H1 (cell line): Measurements from ENCODE around the gene CTH. TPM values are rescaled to one million over a fixed set of nuclear protein-coding genes. Genes with fewer than 3 reads are reported as not detected.

Source experiments
- EP300 ChIP-seq, 2 experiments: IDR thresholded peaks; 1 replicate in 1 of 2; 2 replicates in 1 of 2; pipeline ENCODE4 v1.6.1; 2011 to 2012; ENCODE audit warnings: low read depth in 2 of 2, low read length in 2 of 2, mild to moderate bottlenecking in 2 of 2, borderline replicate concordance in 1 of 2, inconsistent platforms in 1 of 2, moderate library complexity in 1 of 2
- RAD21 ChIP-seq, 2 experiments: IDR thresholded peaks in 1 of 2; conservative IDR thresholded peaks in 1 of 2; 2 replicates each; pipeline ENCODE4 v1.6.1; 2011; ENCODE audit warnings: low read depth in 2 of 2, low read length in 2 of 2, improper control_type of control experiment in 1 of 2, inconsistent platforms in 1 of 2, mild to moderate bottlenecking in 1 of 2, moderate library complexity in 1 of 2
- YY1 ChIP-seq: IDR thresholded peaks from 2 replicates; pipeline ENCODE4 v1.6.1; 2011; ENCODE audit warnings: low read depth, mild to moderate bottlenecking, low read length
- polyA plus RNA-seq, 7 experiments: library from polyadenylated mRNA; depleted of rRNA in 3 of 7; stranded (reverse) in 5 of 7; unstranded in 2 of 7; fragments of >200 nt in 5 of 7; fragments of 200-250 nt in 2 of 7; gene quantifications; 1 replicate in 5 of 7; 2 replicates in 1 of 7; 4 replicates in 1 of 7; pipeline versions ENCODE4 v1.2.1 to v1.2.3, GENCODE V29; 2011 to 2013; ENCODE audit warnings: missing spikeins in 2 of 7, mixed read lengths in 2 of 7
- small RNA-seq: library from polyadenylated mRNA; stranded (forward); fragments of <200 nt; extraction: miRNeasy Mini kit (QIAGEN cat#:217004); gene quantifications from one replicate; pipeline ENCODE3, GENCODE V24; 2013; ENCODE audit not compliant: insufficient read depth
- total RNA-seq: library from RNA; stranded (reverse); fragmentation: NEBNext Ultra II Directional; extraction: Animal tissue kit (Norgen Biotek cat#: 25700); gene quantifications from 2 replicates; pipeline ENCODE4 v1.2.1, GENCODE V29; 2021

The CTH gene
- total and polyA plus RNA-seq, 2 of the 8 experiments (the other 6 are each of a cell fraction or from before 2014, with no cell fraction given) = 31.7 to 33.2 TPM

DNA sequence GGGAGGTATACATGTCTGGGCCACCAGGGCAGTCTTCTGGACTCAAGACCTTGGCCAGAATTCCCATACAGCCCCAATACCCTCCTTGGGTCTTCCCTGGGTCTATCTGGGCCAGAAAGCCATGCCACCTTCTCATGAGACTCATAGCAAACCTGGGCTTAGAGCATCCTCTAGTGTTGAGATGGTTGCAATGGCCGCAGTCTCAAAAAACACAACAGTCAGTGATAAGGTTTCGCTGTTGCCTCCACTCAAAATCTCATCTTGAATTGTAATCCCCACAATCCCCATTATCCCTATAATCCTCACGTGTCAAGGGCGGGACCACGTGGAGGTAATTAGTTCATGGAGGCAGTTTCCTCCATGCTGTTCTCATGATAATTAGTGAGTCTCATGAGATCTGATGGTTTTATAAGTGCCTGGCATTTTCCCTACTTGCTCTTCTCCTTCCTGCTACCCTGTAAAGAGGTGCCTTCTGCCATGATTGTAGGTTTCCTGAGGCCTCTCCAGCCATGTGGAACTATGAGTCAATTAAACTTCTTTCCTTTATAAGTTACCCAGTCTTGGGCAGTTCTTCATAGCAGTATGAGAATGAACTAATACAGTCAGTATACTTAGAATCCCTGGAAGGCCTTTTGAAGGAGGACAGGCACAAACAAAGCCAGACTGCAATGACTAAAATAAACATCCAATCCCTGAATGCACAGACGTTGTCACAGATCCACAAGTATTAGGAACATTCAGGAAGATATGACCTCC lies 77.0 kb downstream of the CTH start (continued):
- TF ChIP-seq RAD21 (IDR thresholded peaks at IDR 0.05 in 1 of 2, conservative IDR thresholded peaks at IDR 0.05 in 1 of 2; ENCODE audit: low read depth in 2 of 2, low read length in 2 of 2) (peak; percentile 100), YY1 (peak; percentile 88), EP300 (IDR thresholded peaks at IDR 0.05; ENCODE audit: borderline replicate concordance in 1 of 2, low read depth in 2 of 2, low read length in 2 of 2) (no peak)
- TF ChIP-seq, all 59 proteins: peak for 6

Small RNAs within 50 kb of the gene (small RNA-seq; reads per million reads assigned to genes)
- gene RF00017 = not detected

Other genes starting within 250 kb of the CTH start
- 30.8 and 31.3 TPM in 2 replicates for gene LRRC40, start 205.7 kb upstream of the CTH start, total RNA-seq
- 8.2 and 13.4 TPM in 2 replicates for gene LRRC40, start 205.7 kb upstream of the CTH start, polyA plus RNA-seq (2011; rRNA removed)
- gene SRSF11, start 189.9 kb upstream of the CTH start, total RNA-seq = 169 and 183 TPM in 2 replicates
- gene SRSF11, start 189.9 kb upstream of the CTH start, polyA plus RNA-seq (2011; rRNA removed) = 241 and 260 TPM in 2 replicates
- gene ANKRD13C, start 56.5 kb upstream of the CTH start, total RNA-seq = 20.9 and 21.7 TPM in 2 replicates
- 4.8 and 5.1 TPM in 2 replicates for gene ANKRD13C, start 56.5 kb upstream of the CTH start, polyA plus RNA-seq (2011; rRNA removed)